ENCODE results near the gene MYO5A.

GRCh38 chr15:52352086-52352485, 176.6 kb downstream of the MYO5A start:
- TF ChIP-seq CTCF (tag by site-specific recombination; IDR thresholded peaks at IDR 0.05) (no peak), MYNN (tag by site-specific recombination; IDR thresholded peaks at IDR 0.05; ENCODE audit: borderline replicate concordance) (no peak), RBAK (tag by site-specific recombination; IDR thresholded peaks at IDR 0.05) (no peak), PBX3 (CRISPR knock-in tag; IDR thresholded peaks at IDR 0.05) (no peak), ZNF571 (tag by site-specific recombination; IDR thresholded peaks at IDR 0.05) (no peak), YY1 (tag by site-specific recombination; IDR thresholded peaks at IDR 0.05) (no peak), REST (tag by site-specific recombination; IDR thresholded peaks at IDR 0.05) (no peak), BCL6B (tag by site-specific recombination; IDR thresholded peaks at IDR 0.05) (no peak), BCL11A (tag by site-specific recombination; IDR thresholded peaks at IDR 0.05; ENCODE audit: low read depth) (no peak)

All from HEK293 (cell line).